Ovary (tissue), 3 donors: Measurements from ENCODE around the gene BCAP29.

Source experiments
- CTCF ChIP-seq, 3 donors: fragments of 450-650 bp in 2 of 3; fragments of 200-600 bp in 1 of 3; IDR thresholded peaks; one replicate each; pipeline versions ENCODE4 v1.5.1 to v1.8.0; 2016 to 2022; ENCODE audit warnings: antibody characterized with exemption in 3 of 3, mild to moderate bottlenecking in 1 of 3
- POLR2A ChIP-seq: fragments of 450-650 bp; IDR thresholded peaks from one replicate; pipeline ENCODE4 v1.6.1; 2017; ENCODE audit warnings: antibody characterized with exemption, mild to moderate bottlenecking, moderate library complexity
- donor health status: DM: no; HTN: no; CAD: no.

- TF ChIP-seq CTCF (IDR thresholded peaks at IDR 0.05) (no peak), POLR2A (no peak)
These were observed 13.0 kb downstream of the BCAP29 start for GRCh38 chr7:107593025-107593410.
